Liver (tissue), 3 donors: ENCODE measurements around the gene CDH13.

Source experiments
- ATF3 ChIP-seq: IDR thresholded peaks from 2 replicates; pipeline ENCODE4 v1.6.1; 2016; ENCODE audit warnings: antibody characterized with exemption
- CTCF ChIP-seq: fragments of 150-350 bp; IDR thresholded peaks from 2 replicates; pipeline ENCODE4 v1.5.1; 2017; ENCODE audit warnings: improper control_type of control experiment, low read depth, low read length; ENCODE audit not compliant: missing input control
- JUND ChIP-seq, 2 donors: IDR thresholded peaks; 2 replicates each; pipeline ENCODE4 v1.6.1; 2016; ENCODE audit warnings: antibody characterized with exemption in 2 of 2
- RXRA ChIP-seq, 2 donors: IDR thresholded peaks; 2 replicates each; pipeline ENCODE4 v1.6.1; 2017 to 2018; ENCODE audit warnings: antibody characterized with exemption in 2 of 2, mild to moderate bottlenecking in 1 of 2
- SP1 ChIP-seq: IDR thresholded peaks from 2 replicates; pipeline ENCODE4 v1.6.1; 2018; ENCODE audit warnings: antibody characterized with exemption, mild to moderate bottlenecking
- TAF1 ChIP-seq: conservative IDR thresholded peaks from 2 replicates; pipeline ENCODE4 v1.6.1; 2016; ENCODE audit warnings: antibody characterized with exemption, mild to moderate bottlenecking
- YY1 ChIP-seq: IDR thresholded peaks from 2 replicates; pipeline ENCODE4 v1.6.1; 2016; ENCODE audit warnings: antibody characterized with exemption, mild to moderate bottlenecking
- TF ChIP-seq, protein P1 (sequence below): IDR thresholded peaks from 2 replicates; pipeline ENCODE4 v1.6.1; 2016; ENCODE audit warnings: antibody characterized with exemption, mild to moderate bottlenecking
- TF ChIP-seq, protein P2 (sequence below): IDR thresholded peaks from 2 replicates; pipeline ENCODE4 v1.6.1; 2016; ENCODE audit warnings: antibody characterized with exemption
- donor health status: healthy.
- donor health status: healthy.

- TF ChIP-seq RXRA (IDR thresholded peaks at IDR 0.05) = no peak
- no peak for TF ChIP-seq CTCF
- TF ChIP-seq SP1 = no peak
- TF ChIP-seq, protein P1, sequence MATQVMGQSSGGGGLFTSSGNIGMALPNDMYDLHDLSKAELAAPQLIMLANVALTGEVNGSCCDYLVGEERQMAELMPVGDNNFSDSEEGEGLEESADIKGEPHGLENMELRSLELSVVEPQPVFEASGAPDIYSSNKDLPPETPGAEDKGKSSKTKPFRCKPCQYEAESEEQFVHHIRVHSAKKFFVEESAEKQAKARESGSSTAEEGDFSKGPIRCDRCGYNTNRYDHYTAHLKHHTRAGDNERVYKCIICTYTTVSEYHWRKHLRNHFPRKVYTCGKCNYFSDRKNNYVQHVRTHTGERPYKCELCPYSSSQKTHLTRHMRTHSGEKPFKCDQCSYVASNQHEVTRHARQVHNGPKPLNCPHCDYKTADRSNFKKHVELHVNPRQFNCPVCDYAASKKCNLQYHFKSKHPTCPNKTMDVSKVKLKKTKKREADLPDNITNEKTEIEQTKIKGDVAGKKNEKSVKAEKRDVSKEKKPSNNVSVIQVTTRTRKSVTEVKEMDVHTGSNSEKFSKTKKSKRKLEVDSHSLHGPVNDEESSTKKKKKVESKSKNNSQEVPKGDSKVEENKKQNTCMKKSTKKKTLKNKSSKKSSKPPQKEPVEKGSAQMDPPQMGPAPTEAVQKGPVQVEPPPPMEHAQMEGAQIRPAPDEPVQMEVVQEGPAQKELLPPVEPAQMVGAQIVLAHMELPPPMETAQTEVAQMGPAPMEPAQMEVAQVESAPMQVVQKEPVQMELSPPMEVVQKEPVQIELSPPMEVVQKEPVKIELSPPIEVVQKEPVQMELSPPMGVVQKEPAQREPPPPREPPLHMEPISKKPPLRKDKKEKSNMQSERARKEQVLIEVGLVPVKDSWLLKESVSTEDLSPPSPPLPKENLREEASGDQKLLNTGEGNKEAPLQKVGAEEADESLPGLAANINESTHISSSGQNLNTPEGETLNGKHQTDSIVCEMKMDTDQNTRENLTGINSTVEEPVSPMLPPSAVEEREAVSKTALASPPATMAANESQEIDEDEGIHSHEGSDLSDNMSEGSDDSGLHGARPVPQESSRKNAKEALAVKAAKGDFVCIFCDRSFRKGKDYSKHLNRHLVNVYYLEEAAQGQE = no peak
- TF ChIP-seq YY1 = no peak
- TF ChIP-seq TAF1 = no peak
- TF ChIP-seq, protein P2, sequence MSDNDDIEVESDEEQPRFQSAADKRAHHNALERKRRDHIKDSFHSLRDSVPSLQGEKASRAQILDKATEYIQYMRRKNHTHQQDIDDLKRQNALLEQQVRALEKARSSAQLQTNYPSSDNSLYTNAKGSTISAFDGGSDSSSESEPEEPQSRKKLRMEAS = no peak
- no peak for TF ChIP-seq ATF3
- TF ChIP-seq JUND (IDR thresholded peaks at IDR 0.05) = no peak
These were observed 69.0 kb downstream of the CDH13 start for GRCh38 chr16:82695806-82696205.
